Stimulated activated CD8-positive, alpha-beta memory T cell treated with anti-CD3 and anti-CD28 coated beads, Interleukin-4, amount 100 ng/mL, for 1 hour (primary cell): ENCODE measurements around the gene ZNF629.
A peak's percentile ranks its signal among the peaks of the same experiment; 100 is the strongest.

Experiments
- DNase-seq, 2 donors: peaks; one replicate each; pipeline ENCODE4 v3.0.0-alpha.2; 2020; ENCODE audit warnings: low read depth in 2 of 2, low spot score in 1 of 2

The ZNF629 gene

DNA sequence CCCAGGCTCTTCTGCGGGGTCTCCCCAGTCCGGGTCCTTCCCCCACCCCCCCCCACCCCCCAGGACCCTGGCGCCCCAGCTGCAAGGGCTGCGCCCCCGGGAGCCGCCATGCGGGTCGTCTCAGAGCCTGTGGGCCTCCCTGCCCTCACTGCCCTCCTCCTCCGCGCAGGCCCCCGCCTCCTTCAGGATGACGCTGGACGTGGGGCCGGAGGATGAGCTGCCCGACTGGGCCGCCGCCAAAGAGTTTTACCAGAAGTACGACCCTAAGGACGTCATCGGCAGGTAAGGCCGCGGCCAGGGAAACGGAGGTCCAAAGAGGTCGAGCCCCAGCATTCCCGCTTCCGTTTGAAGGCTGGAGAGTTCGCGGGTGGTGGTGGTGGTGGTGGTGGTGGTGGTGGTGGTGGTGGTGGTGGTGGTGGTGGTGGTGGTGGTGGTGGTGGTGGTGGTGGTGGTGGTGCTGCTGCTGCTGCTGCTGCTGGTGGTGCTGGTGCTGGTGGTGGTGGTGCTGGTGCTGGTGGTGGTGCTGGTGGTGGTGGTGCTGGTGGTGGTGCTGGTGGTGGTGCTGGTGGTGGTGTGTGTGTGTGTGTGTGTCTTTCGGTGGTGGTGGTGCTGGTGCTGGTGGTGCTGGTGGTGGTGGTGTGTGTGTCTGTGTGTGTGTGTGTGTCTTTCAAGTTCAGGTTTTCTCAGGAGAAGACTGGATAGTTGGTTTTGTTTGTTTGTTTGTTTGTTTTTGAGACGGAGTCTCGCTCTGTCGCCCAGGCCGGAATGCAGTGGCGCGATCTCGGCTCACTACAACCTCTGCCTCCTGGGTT is 38.2 kb downstream of the ZNF629 start:
- no peak for DNase-seq

DNA sequence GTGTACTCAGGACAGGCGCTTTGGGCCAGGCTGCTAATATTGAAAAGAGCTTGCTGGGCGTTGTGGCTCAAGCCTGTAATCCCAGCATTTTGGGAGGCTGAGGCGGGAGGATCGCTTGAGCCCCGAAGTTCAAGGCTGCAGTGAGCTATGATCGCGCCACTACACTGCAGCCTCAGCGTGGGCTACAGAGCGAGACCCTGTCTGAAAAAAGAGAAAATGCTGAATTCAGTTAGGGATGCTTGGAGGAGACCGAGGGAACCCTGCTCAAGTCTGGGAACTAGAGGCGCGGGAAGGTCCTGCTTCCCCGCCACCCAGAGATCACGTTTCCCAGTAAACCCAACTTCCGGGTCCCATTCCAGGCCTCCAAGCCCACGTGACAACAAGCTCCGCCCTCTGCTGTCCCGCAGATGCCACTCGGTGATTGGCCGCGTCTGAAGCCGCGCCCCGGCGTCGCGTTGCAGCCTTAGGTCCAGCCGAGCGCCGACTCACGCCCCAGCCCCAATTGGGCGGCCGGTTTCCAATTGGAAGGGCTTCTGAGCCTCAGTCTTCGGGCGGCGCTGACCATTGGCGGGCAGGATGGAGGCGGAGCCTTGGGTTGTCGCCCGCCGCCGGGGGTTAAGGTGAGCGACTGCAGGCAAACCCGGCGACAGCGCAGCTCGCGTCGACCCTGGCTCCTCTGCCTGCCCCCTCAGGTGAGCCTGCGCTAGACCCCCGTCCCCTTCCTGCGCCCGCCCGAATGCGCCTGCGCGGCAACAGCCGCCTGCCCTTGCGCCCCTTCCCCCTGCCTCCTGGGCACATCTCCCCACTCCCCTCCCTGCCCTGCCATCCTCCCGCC is 39.0 kb downstream of the ZNF629 start, which contains the start of gene PHKG2:
PHKG2 (plus strand) TSS at position 627 of the 835 bp plus-strand sequence. CDS start 396 bp downstream, outside the sequence.
- DNase-seq: peak; percentile 89 to 90

DNA sequence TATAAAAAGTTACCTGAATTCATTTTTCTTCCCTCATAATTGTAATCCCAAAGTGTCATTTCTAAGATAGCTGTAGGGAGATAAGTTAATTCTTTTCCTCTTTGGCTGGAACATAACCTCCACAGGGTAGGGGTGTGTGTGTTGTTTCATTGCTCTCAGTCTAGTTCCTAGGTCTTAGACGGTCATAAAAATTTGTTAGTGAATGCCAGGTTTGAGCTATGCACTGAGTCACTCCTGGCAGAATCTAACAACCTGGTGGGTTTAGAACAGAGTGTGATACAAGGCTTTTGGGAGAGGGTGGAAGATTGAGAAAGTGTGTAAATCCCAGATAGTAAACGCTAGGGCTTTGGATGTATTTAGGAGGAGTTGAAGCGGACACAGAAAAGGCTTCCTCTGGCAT is 39.7 kb downstream of the ZNF629 start:
- DNase-seq: no peak

DNA sequence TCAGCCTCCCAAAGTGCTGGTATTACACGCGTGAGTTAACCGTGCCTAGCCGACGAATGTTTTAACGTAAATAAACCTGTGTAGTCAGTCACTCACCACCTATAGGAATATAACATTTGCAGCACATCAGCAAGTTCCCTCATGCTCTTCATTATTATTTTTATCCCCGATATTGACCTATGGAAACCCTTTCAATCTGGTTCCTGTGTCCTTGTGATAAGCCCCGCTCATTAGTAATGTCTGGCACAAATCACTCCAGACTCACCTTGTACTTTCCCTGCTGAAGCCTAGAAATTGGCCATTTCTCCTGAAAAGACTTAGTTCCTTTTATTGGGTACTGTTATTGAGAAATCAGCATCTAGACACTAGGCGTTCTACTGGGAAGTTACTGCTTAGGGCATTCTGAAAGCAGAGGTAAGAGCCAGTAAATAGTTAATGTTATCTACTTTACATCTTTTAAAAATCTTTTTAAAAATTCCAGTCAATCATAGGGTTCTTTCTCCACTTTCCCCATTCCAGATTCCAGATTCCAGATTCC is 40.3 kb downstream of the ZNF629 start:
- no peak for DNase-seq

DNA sequence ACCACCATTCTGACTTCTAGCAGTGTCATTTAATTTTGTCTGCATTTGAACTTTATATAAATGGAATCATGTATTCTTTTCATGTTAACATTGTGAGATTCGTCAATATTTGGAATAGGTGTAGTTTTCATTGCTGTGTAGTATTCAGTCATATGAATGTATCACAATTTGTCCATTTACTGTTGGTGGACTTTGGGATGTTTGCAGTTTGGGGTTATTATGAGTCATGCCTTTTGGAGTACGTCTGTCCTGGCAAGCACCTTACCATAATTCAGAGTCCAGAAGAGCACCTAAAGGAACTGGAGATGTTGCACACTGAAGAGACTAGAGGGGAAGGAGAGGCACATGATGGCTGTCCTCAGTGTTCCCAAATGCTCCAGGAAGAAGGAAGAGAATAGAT is 41.9 kb downstream of the ZNF629 start:
- no peak for DNase-seq

DNA sequence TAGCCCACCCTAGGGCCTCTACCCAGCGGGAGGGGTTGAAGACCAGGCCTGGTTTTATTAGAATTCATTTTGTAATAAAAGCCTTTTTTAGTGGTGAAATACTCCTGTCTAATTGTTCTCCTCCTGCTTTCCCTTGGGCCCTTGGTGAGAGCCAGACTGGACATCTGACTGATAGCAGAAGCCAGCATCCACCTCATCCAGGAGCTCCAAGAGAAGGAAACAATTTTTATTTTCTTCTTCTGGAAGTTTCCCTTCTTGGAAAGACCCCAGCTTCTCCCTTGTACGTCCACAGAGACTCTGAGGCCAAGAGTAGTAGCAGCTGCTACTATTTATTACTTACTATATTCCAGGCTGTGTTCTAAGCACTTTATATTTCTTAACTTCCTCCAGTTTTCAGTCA is 42.8 kb downstream of the ZNF629 start:
- no peak for DNase-seq

DNA sequence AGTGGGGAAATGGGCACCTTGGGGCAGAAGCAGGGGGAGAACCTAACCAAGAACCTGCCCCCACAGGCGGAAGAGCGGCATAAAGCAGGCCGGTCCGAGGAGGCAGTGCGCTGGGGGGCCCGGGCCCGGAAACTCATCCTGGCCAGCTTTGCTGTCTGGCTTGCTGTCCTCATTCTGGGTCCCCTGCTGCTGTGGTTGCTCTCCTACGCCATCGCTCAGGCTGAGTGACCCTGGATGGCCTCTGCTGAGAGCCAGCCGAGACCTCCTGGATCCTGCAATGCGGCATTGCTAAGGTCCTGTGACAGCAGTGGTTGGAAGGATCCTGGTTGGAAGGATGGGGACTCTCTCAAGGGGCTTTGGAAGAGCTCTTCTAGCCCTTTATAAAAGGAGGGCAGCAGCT is 43.3 kb downstream of the ZNF629 start:
- DNase-seq: no peak

DNA sequence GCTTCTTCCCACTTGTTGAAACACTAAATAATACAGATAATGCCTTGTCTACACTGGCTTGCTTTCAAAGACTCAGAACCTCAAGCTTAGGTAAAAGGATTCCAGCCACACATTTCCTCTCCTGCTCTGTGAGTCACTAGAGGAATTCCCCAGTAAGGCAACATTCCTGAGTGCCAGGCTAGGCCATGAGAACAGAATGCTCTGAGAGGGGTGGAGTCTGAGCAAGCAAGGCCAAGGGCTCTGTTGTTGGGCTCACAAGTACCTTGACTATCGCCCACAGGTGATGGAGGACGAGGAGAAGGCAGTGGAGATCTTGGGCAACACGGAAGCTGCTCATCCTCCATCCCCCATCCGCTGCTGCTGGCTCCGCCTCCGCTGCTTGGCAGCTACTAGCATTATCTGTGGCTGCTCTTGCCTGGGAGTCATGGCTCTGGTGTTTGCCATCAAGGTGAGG is 45.5 kb downstream of the ZNF629 start:
- DNase-seq: no peak

DNA sequence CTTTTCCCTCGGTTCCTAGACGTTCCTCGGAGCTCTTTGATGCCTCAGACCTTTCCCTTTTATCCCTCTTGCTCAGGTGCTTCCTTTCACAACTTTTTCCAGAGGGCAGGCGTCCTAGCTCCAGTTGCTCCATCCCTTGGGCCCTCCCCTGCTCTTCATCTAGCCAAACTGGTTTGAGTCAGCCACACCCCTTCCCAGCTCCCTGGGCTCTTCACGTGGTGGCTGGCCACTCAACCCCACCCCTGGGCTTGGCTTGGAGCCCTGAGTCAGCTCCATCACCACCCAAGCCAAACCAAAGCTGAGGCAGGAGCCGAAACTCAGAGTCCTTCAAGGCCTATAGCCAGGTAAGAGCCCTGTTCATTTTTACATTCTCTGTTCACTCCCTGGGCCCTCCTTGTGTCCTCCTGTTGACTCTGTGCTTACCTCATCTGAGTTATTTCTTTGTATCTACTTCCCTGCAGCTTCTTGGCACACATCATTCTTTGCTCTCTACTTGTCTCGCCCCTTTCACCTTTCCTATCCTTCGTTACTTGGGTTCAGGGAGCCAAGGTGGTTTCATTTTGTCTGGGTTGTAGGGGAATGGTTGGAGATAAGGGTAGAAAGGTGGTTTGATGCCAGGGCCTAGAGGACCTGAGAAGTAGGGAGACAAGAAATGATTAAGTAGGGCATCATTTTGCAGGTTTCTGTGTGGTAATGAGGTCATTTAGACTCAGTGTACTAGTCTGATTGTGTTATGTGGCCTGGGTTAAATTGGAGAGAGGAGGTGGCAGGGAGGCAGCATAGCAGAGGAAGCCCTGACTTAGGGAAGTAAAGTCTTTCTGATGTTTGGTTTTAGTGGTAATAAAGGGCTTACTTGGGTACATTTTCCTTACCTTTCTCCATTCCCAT is 46.4 kb downstream of the ZNF629 start:
- DNase-seq: no peak

DNA sequence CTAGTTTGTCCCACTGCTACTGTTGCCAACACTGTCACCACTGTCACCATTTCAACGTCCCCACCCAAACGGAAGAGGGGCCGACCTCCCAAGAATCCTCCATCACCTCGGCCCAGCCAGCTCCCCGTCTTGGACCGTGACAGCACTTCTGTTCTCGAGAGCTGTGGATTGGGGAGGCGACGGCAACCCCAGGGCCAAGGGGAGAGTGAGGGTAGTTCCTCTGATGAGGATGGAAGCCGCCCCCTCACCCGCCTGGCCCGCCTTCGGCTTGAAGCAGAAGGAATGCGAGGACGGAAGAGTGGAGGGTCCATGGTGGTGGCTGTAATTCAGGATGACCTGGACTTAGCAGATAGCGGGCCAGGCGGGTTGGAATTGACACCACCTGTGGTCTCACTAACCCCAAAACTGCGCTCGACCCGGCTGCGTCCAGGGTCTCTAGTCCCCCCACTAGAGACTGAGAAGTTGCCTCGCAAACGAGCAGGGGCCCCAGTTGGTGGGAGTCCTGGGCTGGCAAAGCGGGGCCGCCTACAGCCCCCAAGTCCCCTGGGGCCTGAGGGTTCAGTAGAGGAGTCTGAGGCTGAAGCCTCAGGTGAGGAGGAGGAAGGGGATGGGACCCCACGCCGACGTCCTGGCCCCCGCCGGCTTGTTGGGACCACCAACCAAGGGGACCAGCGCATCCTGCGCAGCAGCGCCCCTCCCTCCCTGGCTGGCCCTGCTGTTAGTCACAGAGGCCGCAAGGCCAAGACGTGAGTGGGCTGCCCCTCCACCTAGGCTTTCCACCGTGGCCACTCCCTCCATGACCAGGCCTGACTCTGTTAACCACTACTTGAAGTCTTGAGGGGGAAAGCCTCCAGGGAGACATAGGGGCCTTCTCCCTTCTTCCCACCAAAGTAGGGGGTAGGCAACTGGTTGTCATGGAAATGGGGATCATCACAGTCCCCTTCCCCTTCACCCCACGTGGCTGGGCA is 47.7 kb downstream of the ZNF629 start:
- DNase-seq: no peak

DNA sequence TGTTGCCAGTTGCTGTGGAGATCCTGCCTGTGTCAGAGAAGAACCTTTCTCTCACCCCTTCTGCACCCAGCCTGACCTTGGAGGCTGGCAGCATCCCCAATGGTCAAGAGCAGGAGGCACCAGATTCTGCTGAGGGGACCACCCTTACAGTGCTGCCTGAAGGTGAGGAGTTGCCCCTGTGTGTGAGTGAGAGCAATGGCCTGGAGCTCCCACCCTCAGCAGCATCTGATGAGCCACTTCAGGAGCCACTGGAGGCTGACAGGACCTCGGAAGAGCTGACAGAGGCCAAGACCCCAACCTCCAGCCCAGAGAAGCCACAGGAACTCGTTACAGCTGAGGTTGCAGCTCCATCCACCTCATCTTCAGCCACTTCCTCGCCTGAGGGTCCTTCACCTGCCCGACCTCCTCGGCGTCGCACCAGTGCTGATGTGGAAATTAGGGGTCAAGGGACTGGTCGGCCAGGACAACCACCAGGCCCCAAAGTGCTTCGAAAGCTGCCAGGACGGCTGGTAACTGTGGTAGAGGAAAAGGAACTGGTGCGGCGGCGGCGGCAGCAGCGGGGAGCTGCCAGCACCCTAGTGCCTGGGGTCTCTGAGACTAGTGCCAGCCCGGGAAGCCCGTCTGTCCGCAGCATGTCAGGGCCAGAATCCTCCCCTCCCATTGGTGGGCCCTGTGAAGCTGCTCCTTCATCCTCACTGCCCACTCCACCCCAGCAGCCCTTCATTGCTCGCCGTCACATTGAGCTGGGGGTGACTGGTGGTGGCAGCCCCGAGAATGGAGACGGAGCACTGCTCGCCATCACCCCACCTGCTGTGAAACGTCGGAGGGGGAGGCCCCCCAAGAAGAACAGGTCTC is 49.0 kb downstream of the ZNF629 start:
- DNase-seq: no peak

DNA sequence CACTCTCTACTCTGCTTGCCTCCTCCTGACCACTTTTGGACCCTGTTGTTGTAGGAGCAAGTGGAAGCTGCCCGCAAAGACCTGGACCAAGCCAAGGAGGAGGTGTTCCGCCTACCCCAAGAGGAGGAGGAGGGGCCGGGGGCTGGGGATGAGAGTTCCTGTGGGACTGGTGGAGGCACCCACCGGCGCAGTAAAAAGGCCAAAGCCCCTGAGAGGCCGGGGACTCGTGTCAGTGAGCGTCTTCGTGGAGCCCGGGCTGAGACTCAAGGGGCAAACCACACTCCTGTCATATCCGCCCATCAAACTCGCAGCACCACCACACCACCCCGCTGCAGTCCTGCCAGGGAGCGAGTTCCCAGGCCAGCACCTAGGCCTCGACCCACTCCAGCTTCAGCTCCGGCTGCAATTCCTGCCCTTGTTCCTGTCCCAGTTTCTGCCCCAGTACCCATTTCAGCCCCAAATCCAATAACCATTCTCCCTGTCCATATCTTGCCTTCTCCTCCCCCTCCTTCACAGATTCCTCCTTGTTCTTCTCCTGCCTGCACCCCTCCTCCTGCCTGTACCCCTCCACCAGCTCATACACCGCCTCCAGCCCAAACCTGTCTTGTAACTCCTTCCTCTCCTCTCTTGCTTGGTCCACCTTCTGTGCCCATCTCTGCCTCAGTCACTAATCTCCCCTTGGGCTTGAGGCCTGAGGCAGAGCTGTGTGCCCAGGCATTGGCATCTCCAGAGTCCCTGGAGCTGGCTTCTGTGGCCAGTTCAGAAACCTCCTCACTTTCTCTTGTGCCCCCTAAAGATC is 49.8 kb downstream of the ZNF629 start:
- no peak for DNase-seq

DNA sequence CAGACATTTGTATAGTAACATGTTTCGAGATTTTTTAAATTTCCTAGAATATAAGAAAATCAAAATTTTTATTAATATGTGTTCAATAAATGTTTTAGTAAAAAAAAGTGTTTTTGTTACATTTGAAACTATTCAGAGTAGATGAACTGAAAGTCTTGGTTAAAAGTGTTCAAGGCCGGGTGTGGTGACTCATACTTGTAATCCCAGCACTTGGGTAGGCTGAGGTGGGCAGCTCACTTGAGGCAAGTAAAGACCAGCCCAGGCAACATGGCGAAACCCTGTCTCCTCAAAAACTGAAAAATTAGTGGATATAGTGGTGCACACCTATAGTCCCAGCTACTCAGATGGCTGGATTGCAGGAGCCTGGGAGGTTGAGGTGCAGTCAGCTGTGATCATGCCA is 55.6 kb downstream of the ZNF629 start:
- no peak for DNase-seq

DNA sequence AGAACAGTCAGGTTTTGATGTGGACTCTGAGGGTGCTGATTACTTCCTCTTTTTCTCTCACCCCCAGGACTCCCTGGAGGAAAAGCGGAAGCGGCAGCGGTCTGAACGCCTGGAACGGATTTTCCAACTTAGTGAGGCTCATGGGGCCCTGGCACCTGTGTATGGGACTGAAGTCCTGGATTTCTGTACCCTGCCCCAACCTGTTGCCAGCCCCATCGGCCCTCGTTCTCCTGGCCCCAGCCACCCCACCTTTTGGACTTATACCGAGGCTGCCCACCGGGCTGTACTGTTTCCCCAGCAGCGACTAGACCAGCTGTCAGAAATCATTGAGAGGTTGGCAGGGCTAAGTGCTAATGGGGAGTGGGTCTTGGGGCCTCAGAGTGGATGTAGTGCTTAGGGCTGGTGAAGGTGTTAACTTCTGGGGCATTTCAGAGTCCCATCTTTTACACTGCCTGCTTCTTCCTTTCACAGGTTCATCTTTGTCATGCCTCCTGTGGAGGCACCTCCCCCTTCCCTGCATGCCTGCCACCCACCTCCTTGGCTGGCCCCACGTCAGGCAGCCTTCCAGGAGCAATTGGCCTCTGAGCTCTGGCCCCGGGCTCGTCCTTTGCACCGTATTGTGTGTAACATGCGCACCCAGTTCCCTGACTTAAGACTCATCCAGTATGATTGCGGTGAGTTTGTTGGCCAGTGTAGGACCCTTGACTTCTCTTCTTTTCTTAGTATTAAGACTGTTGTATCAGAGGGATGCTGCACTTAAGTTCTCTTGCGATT is 57.9 kb downstream of the ZNF629 start:
- DNase-seq: no peak
